ENCODE results near the gene TFEB. TPM values are rescaled to one million over a fixed set of nuclear protein-coding genes. Genes with fewer than 3 reads are reported as not detected.

TFEB gene
- total RNA-seq, 1 donor, result 5.1 TPM

DNA sequence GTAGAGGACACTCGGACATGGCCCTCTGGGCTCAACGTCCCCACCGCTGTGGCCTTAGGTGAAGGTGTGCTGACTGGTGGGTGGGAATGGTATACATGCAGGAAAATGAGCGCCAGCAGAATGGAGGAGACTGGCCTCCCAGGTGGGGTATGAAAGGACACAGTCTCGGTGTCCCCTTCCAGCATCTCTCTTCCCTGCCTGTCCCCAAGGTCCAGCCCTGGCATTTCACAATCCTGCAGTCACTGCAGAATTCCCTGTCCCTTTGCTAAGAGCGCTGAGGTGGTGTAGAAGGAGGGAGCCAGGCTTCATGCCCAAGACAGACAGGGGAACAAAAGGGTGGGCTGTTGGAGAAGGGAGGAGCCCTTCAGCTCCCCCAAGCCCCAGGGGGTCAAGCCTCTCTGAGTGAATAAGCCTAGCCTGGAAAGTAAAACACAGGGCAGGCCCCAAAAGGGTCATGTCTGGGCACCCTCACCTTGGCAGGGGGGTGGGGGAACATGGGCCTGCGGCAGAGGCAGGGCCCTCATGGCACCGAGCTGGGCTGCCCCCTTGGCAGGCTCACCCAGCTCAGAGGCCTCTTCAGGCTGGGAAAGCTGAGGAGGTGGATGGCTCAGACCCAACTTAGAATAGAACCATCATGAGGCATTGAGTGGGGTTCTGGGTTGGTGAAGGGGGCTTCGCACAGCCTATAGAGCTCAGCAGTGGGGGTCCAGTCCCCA is 23.9 kb downstream of the TFEB start:
- H3K4me3 ChIP-seq (ENCODE audit: insufficient read depth, low read length), result no peak overlapping the region
- H3K4me2 ChIP-seq (ENCODE audit: insufficient read depth, low read length), result no peak overlapping the region
- H3K4me1 ChIP-seq (ENCODE audit: insufficient read depth, low read length), result peaks cover 35% of the 10 kb centered on the region
- H3K36me3 ChIP-seq (ENCODE audit: insufficient read depth, low read length), result no peaks in the 10 kb centered on the region
- no peak overlapping the region for H2AFZ ChIP-seq (ENCODE audit: low read length)
- H3K79me2 ChIP-seq (ENCODE audit: insufficient read depth, low read length), result peaks cover 12% of the 10 kb centered on the region
- peaks cover 44% of the 10 kb centered on the region for H4K20me1 ChIP-seq (ENCODE audit: insufficient read depth, low read length)
- no peak for TF ChIP-seq CTCF (IDR thresholded peaks at IDR 0.05; ENCODE audit: extremely low read depth, low read depth, low read length)
- no peak overlapping the region for H3K27ac ChIP-seq (ENCODE audit: low read depth, low read length)
- no peak for DNase-seq (ENCODE audit: insufficient read length, low spot score, missing footprints)
- no peaks in the 10 kb centered on the region for H3K9me3 ChIP-seq (ENCODE audit: low read depth, low read length)
- H3K27me3 ChIP-seq (ENCODE audit: insufficient read depth, low read length), result no peaks in the 10 kb centered on the region

- Histone ChIP-seq H4K20me1 (ENCODE audit: insufficient read depth, low read length) (peaks cover 28% of the 10 kb centered on the region), H3K79me2 (ENCODE audit: insufficient read depth, low read length) (peaks cover 8% of the 10 kb centered on the region), H3K4me2 (ENCODE audit: insufficient read depth, low read length) (no peak overlapping the region), H3K36me3 (ENCODE audit: insufficient read depth, low read length) (no peaks in the 10 kb centered on the region), H3K4me3 (ENCODE audit: insufficient read depth, low read length) (no peak overlapping the region), H3K9me3 (ENCODE audit: low read depth, low read length) (no peaks in the 10 kb centered on the region), H2AFZ (ENCODE audit: low read length) (no peak overlapping the region), H3K27me3 (ENCODE audit: insufficient read depth, low read length) (no peaks in the 10 kb centered on the region), H3K27ac (ENCODE audit: low read depth, low read length) (no peak overlapping the region), H3K4me1 (ENCODE audit: insufficient read depth, low read length) (peaks cover 42% of the 10 kb centered on the region)
- no peak for TF ChIP-seq CTCF (IDR thresholded peaks at IDR 0.05; ENCODE audit: extremely low read depth, low read depth, low read length)
- no peak for DNase-seq (ENCODE audit: insufficient read length, low spot score, missing footprints)
These were observed 26.0 kb downstream of the TFEB start for GRCh38 chr6:41709375-41709774.

DNA sequence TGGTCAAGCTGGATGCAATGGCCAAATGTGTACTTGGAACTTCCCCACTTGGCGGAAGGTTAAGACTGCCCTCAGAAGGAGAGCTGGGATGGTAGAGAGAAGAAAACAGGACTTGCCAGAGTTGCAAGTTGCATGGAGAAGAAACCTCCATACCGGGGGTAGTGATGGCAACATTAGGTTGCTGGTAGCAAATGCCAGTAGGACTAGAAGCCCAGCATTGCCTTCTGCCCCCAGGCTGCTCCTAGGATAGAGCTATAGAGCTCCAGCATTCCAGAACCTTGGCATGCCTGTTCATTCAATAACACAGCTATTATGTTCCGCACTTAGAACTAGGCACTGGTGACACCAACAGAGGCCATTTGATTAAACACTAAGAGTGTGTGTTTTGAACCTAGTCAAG is 26.6 kb downstream of the TFEB start:
- no peak for DNase-seq (ENCODE audit: insufficient read length, low spot score, missing footprints)
- no peaks in the 10 kb centered on the region for H3K36me3 ChIP-seq (ENCODE audit: insufficient read depth, low read length)
- H3K4me1 ChIP-seq (ENCODE audit: insufficient read depth, low read length), result peaks cover 38% of the 10 kb centered on the region
- no peak overlapping the region for H2AFZ ChIP-seq (ENCODE audit: low read length)
- no peak overlapping the region for H3K27ac ChIP-seq (ENCODE audit: low read depth, low read length)
- H3K4me3 ChIP-seq (ENCODE audit: insufficient read depth, low read length), result no peak overlapping the region
- H4K20me1 ChIP-seq (ENCODE audit: insufficient read depth, low read length), result peaks cover 23% of the 10 kb centered on the region
- no peak overlapping the region for H3K4me2 ChIP-seq (ENCODE audit: insufficient read depth, low read length)
- H3K79me2 ChIP-seq (ENCODE audit: insufficient read depth, low read length), result peaks cover 12% of the 10 kb centered on the region
- no peaks in the 10 kb centered on the region for H3K9me3 ChIP-seq (ENCODE audit: low read depth, low read length)
- no peaks in the 10 kb centered on the region for H3K27me3 ChIP-seq (ENCODE audit: insufficient read depth, low read length)
- TF ChIP-seq CTCF (IDR thresholded peaks at IDR 0.05; ENCODE audit: extremely low read depth, low read depth, low read length), result no peak

- H3K79me2 ChIP-seq (ENCODE audit: insufficient read depth, low read length), result peaks cover 17% of the 10 kb centered on the region
- H2AFZ ChIP-seq (ENCODE audit: low read length), result no peak overlapping the region
- no peaks in the 10 kb centered on the region for H3K36me3 ChIP-seq (ENCODE audit: insufficient read depth, low read length)
- H3K4me2 ChIP-seq (ENCODE audit: insufficient read depth, low read length), result no peak overlapping the region
- no peak overlapping the region for H3K27ac ChIP-seq (ENCODE audit: low read depth, low read length)
- no peaks in the 10 kb centered on the region for H3K27me3 ChIP-seq (ENCODE audit: insufficient read depth, low read length)
- no peak for DNase-seq (ENCODE audit: insufficient read length, low spot score, missing footprints)
- H4K20me1 ChIP-seq (ENCODE audit: insufficient read depth, low read length), result peaks cover 16% of the 10 kb centered on the region
- TF ChIP-seq CTCF (IDR thresholded peaks at IDR 0.05; ENCODE audit: extremely low read depth, low read depth, low read length), result no peak
- no peak overlapping the region for H3K4me3 ChIP-seq (ENCODE audit: insufficient read depth, low read length)
- no peaks in the 10 kb centered on the region for H3K9me3 ChIP-seq (ENCODE audit: low read depth, low read length)
- H3K4me1 ChIP-seq (ENCODE audit: insufficient read depth, low read length), result peaks cover 26% of the 10 kb centered on the region
These were observed 27.7 kb downstream of the TFEB start for GRCh38 chr6:41707565-41708200.

Data from osteoblast (primary cell).